ENCODE measurements around the gene DMRTC2.

- TF ChIP-seq CTCF (IDR thresholded peaks at IDR 0.05) (no peak), POLR2A (IDR thresholded peaks at IDR 0.05) (no peak), EP300 (IDR thresholded peaks at IDR 0.05) (no peak)
Observed at GRCh38 chr19:41879080-41879479, 34.2 kb downstream of the DMRTC2 start.
